ENCODE measurements around the gene PPARG. TPM values are rescaled to one million over a fixed set of nuclear protein-coding genes. Genes with fewer than 3 reads are reported as not detected.

PPARG gene
- total and polyA plus RNA-seq, 2 experiments from 2014 or later, result 0.15 to 0.42 TPM

DNA sequence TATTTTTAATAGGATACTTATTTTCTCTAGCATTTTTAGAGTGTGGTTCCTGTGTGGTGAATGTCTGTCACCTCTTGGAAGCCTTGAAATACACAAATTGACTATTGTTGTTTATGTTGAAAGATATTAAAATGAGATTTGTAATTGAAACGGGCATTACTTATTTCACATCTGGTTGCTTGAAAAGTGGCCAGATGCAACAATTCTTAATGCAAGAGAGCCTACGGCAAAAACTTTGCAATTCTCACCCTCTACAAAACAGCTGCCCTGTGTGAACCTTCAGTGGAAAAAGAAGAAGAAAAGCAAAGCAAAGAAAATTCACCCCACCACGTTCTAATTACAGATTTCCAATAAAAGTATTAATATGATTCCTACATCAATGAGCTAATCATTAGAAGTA, 46.6 kb downstream of the PPARG start:
- no peak overlapping the region for H3K4me3 ChIP-seq
- H3K27me3 Mint-ChIP-seq (ENCODE audit: insufficient read depth, low read depth, poor library complexity), result no peaks in the 10 kb centered on the region
- no peaks in the 10 kb centered on the region for H3K9me3 Mint-ChIP-seq
- H3K27ac ChIP-seq (ENCODE audit: low read depth), result no peak overlapping the region
- no peaks in the 10 kb centered on the region for H3K27me3 ChIP-seq (ENCODE audit: insufficient read depth)
- H3K79me2 ChIP-seq (replicated peaks; ENCODE audit: insufficient read depth), result no peaks in the 10 kb centered on the region
- no peak overlapping the region for H2AFZ ChIP-seq
- no peaks in the 10 kb centered on the region for H3K9me2 ChIP-seq (ENCODE audit: insufficient read depth)
- H3K4me1 ChIP-seq (ENCODE audit: insufficient read depth), result peaks cover 3% of the 10 kb centered on the region; the same call in 1 of the 2 replicates
- H3K4me1 Mint-ChIP-seq, result 0 out of 3 replicates have a peak, but pooled peaks cover under 1% of the 10 kb centered on the region
- no peak for DNase-seq (ENCODE audit: low spot score)
- no peak for TF ChIP-seq ZNF114 (CRISPR knock-in tag; IDR thresholded peaks at IDR 0.05)
- no peak for TF ChIP-seq JUNB (IDR thresholded peaks at IDR 0.05; ENCODE audit: unreplicated experiment)
- no peak for TF ChIP-seq EZH2 (IDR thresholded peaks at IDR 0.05; ENCODE audit: low read depth, unreplicated experiment)
- TF ChIP-seq ZNF331 (CRISPR knock-in tag; IDR thresholded peaks at IDR 0.05; ENCODE audit: low read depth), result no peak
- TF ChIP-seq, protein P1, sequence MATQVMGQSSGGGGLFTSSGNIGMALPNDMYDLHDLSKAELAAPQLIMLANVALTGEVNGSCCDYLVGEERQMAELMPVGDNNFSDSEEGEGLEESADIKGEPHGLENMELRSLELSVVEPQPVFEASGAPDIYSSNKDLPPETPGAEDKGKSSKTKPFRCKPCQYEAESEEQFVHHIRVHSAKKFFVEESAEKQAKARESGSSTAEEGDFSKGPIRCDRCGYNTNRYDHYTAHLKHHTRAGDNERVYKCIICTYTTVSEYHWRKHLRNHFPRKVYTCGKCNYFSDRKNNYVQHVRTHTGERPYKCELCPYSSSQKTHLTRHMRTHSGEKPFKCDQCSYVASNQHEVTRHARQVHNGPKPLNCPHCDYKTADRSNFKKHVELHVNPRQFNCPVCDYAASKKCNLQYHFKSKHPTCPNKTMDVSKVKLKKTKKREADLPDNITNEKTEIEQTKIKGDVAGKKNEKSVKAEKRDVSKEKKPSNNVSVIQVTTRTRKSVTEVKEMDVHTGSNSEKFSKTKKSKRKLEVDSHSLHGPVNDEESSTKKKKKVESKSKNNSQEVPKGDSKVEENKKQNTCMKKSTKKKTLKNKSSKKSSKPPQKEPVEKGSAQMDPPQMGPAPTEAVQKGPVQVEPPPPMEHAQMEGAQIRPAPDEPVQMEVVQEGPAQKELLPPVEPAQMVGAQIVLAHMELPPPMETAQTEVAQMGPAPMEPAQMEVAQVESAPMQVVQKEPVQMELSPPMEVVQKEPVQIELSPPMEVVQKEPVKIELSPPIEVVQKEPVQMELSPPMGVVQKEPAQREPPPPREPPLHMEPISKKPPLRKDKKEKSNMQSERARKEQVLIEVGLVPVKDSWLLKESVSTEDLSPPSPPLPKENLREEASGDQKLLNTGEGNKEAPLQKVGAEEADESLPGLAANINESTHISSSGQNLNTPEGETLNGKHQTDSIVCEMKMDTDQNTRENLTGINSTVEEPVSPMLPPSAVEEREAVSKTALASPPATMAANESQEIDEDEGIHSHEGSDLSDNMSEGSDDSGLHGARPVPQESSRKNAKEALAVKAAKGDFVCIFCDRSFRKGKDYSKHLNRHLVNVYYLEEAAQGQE (IDR thresholded peaks at IDR 0.05; ENCODE audit: unreplicated experiment), result no peak
- TF ChIP-seq, protein P2, sequence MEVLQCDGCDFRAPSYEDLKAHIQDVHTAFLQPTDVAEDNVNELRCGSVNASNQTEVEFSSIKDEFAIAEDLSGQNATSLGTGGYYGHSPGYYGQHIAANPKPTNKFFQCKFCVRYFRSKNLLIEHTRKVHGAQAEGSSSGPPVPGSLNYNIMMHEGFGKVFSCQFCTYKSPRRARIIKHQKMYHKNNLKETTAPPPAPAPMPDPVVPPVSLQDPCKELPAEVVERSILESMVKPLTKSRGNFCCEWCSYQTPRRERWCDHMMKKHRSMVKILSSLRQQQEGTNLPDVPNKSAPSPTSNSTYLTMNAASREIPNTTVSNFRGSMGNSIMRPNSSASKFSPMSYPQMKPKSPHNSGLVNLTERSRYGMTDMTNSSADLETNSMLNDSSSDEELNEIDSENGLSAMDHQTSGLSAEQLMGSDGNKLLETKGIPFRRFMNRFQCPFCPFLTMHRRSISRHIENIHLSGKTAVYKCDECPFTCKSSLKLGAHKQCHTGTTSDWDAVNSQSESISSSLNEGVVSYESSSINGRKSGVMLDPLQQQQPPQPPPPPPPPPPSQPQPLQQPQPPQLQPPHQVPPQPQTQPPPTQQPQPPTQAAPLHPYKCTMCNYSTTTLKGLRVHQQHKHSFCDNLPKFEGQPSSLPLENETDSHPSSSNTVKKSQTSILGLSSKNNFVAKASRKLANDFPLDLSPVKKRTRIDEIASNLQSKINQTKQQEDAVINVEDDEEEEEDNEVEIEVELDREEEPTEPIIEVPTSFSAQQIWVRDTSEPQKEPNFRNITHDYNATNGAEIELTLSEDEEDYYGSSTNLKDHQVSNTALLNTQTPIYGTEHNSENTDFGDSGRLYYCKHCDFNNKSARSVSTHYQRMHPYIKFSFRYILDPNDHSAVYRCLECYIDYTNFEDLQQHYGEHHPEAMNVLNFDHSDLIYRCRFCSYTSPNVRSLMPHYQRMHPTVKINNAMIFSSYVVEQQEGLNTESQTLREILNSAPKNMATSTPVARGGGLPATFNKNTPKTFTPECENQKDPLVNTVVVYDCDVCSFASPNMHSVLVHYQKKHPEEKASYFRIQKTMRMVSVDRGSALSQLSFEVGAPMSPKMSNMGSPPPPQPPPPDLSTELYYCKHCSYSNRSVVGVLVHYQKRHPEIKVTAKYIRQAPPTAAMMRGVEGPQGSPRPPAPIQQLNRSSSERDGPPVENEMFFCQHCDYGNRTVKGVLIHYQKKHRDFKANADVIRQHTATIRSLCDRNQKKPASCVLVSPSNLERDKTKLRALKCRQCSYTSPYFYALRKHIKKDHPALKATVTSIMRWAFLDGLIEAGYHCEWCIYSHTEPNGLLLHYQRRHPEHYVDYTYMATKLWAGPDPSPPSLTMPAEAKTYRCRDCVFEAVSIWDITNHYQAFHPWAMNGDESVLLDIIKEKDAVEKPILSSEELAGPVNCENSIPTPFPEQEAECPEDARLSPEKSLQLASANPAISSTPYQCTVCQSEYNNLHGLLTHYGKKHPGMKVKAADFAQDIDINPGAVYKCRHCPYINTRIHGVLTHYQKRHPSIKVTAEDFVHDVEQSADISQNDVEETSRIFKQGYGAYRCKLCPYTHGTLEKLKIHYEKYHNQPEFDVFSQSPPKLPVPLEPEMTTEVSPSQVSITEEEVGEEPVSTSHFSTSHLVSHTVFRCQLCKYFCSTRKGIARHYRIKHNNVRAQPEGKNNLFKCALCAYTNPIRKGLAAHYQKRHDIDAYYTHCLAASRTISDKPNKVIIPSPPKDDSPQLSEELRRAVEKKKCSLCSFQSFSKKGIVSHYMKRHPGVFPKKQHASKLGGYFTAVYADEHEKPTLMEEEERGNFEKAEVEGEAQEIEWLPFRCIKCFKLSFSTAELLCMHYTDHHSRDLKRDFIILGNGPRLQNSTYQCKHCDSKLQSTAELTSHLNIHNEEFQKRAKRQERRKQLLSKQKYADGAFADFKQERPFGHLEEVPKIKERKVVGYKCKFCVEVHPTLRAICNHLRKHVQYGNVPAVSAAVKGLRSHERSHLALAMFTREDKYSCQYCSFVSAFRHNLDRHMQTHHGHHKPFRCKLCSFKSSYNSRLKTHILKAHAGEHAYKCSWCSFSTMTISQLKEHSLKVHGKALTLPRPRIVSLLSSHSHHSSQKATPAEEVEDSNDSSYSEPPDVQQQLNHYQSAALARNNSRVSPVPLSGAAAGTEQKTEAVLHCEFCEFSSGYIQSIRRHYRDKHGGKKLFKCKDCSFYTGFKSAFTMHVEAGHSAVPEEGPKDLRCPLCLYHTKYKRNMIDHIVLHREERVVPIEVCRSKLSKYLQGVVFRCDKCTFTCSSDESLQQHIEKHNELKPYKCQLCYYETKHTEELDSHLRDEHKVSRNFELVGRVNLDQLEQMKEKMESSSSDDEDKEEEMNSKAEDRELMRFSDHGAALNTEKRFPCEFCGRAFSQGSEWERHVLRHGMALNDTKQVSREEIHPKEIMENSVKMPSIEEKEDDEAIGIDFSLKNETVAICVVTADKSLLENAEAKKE (CRISPR knock-in tag; IDR thresholded peaks at IDR 0.05), result no peak
- TF ChIP-seq STAT1 (IDR thresholded peaks at IDR 0.05; ENCODE audit: unreplicated experiment), result no peak
- TF ChIP-seq, protein P3, sequence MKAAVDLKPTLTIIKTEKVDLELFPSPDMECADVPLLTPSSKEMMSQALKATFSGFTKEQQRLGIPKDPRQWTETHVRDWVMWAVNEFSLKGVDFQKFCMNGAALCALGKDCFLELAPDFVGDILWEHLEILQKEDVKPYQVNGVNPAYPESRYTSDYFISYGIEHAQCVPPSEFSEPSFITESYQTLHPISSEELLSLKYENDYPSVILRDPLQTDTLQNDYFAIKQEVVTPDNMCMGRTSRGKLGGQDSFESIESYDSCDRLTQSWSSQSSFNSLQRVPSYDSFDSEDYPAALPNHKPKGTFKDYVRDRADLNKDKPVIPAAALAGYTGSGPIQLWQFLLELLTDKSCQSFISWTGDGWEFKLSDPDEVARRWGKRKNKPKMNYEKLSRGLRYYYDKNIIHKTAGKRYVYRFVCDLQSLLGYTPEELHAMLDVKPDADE (IDR thresholded peaks at IDR 0.05), result no peak
- TF ChIP-seq, protein P4, sequence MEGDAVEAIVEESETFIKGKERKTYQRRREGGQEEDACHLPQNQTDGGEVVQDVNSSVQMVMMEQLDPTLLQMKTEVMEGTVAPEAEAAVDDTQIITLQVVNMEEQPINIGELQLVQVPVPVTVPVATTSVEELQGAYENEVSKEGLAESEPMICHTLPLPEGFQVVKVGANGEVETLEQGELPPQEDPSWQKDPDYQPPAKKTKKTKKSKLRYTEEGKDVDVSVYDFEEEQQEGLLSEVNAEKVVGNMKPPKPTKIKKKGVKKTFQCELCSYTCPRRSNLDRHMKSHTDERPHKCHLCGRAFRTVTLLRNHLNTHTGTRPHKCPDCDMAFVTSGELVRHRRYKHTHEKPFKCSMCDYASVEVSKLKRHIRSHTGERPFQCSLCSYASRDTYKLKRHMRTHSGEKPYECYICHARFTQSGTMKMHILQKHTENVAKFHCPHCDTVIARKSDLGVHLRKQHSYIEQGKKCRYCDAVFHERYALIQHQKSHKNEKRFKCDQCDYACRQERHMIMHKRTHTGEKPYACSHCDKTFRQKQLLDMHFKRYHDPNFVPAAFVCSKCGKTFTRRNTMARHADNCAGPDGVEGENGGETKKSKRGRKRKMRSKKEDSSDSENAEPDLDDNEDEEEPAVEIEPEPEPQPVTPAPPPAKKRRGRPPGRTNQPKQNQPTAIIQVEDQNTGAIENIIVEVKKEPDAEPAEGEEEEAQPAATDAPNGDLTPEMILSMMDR (conservative IDR thresholded peaks at IDR 0.05; ENCODE audit: low read depth in 2 of 2), result no peak
- no peak for TF ChIP-seq CREB1 (CRISPR knock-in tag; IDR thresholded peaks at IDR 0.05; ENCODE audit: low read depth)
- TF ChIP-seq EZH2phosphoT487 (IDR thresholded peaks at IDR 0.05; ENCODE audit: unreplicated experiment), result no peak
- no peak for TF ChIP-seq POLR2AphosphoS5 (IDR thresholded peaks at IDR 0.05; ENCODE audit: low read depth)
- TF ChIP-seq NANOG (IDR thresholded peaks at IDR 0.05; ENCODE audit: borderline replicate concordance), result no peak
- H3K4me2 ChIP-seq, result no peak overlapping the region
- H3K36me3 ChIP-seq (ENCODE audit: insufficient read depth), result no peaks in the 10 kb centered on the region
- H3K36me3 Mint-ChIP-seq (ENCODE audit: low read depth), result no peaks in the 10 kb centered on the region
- no peak for ATAC-seq
- H4K20me1 ChIP-seq (replicated peaks; ENCODE audit: insufficient read depth), result no peaks in the 10 kb centered on the region
- H3K27ac Mint-ChIP-seq, result no peak overlapping the region
- no peaks in the 10 kb centered on the region for H3F3A ChIP-seq (replicated peaks; ENCODE audit: low read depth)
- H3K4me3 Mint-ChIP-seq, result no peak overlapping the region
